Activated naive CD4-positive, alpha-beta T cell treated with anti-CD3 and anti-CD28 coated beads, Interleukin-2, amount 50 U/mL, for 16 hours (primary cell): ENCODE measurements around the gene SERGEF.

Source experiments
- DNase-seq: peaks from one replicate; pipeline ENCODE4 v3.0.0-alpha.2; 2020

The SERGEF gene

GRCh38 chr11:17767301-17767885 lies 245.5 kb downstream of the SERGEF start:
- no peak for DNase-seq

GRCh38 chr11:17766590-17766989 lies 246.3 kb downstream of the SERGEF start:
- DNase-seq: no peak

DNA sequence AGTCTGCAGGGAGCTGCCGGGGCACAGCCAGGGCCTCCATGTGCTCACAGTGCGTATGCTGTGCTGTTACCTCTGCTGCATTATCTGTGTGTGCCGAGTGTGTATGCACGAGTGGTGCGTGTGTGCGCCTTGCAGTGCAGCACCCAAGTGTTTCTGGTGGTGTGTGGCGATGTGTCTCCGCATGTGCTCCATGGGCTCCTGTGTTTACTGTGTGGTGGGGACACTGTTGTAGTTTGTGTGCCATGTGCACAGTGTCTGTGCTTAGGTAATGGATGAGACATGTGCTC lies 246.8 kb downstream of the SERGEF start:
- no peak for DNase-seq

GRCh38 chr11:17765356-17766072 lies 247.3 kb downstream of the SERGEF start:
- DNase-seq: no peak

- DNase-seq: no peak
These were observed 248.2 kb downstream of the SERGEF start for GRCh38 chr11:17764446-17765218.

DNA sequence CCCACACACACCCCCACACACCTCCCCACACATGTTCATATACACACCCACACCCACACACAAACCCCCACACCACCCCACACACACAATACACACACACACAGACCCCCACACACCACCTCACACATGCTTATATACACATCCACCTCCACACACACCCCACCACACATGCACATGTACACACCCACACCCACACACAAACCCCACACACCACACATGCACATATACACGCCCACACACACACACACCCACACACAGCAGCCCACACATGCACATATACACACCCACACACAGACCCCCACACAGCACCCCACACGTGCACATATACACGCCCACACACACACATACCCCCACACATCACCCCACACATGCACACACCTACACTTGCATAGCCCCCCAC lies 249.1 kb downstream of the SERGEF start:
- DNase-seq: no peak

DNA sequence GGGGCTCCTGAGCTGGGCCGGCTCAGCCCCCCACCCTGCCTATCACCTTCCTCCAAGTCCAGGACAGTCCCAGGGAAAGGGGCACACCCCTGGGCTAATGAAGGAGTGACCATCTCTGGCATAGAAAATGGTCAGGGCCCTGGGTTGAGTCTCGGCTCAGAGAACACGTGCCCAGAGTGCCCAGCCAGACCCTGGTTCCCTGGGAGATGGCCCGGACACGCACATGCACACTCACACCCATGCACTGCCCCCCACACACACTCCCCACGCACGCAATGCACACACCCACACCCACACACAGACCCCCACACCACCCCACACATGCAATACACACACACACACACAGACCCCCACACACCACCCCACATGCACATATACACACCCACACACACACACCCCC lies 249.6 kb downstream of the SERGEF start:
- no peak for DNase-seq

GRCh38 chr11:17762309-17762974 lies 250.4 kb downstream of the SERGEF start:
- DNase-seq: no peak

DNA sequence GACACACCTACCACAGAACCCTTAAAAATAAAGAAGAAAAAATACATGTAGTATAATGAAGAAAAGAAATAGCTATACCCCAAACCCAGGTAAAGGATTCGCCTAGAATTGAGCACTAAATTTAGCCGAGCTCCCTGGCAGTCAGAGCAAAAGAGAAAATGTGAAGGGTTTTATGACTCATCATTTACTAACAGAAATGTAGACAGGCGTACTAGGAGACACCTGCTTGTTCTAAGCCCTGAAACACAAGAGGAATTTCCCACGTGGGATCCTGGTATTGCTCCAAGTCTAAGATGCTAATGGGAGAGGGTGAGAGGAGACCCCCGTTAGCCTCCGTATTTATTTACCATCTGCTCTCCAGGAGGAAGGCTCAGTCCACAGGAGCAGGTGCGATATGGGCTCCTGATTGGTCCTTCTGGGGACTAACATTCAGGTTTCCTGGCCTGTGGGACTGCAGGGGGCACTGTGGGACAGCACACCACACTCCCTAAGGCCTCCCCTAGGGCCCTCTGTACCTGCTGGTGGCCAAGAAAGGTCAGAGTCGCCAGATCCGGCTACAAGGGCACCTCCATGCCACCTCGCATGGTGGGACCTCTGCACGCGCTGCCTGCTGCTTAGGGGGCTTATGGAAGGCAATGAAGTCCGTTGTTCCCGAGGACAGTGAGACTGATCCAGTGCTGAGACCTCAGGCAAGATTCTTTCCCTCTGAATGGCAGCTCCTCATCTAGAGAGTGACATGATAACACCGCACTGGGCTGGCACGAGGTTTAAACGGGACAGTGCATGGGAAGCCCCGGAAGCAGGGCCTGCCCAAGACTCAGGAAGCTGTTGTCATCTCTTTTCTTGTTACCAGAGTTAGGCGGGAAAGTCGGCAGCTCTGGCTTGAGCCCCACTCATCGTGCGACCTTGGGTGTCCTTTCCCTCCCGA lies 252.5 kb downstream of the SERGEF start:
- no peak for DNase-seq

DNA sequence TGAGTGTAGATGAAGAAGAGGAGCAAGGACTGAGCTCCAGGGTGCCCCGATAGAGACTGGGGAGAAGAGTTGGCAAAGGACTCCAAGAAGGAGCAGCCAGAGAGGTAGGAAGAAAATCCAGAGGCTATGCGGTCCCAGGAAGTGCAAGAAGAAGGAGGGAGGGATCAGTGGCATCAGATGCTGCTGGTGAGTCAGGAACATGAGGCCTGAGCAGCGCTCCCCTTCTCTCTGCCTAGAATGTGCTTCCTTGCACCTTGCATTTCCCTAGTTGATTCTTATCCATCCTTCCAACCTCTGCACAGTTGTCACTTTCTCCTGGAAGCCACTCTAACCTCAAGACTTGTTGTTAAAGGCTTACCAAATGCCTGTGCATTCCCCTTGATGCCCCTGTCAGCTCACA lies 257.0 kb downstream of the SERGEF start:
- no peak for DNase-seq

GRCh38 chr11:17753641-17754040 lies 259.2 kb downstream of the SERGEF start:
- no peak for DNase-seq

GRCh38 chr11:17753153-17753552 lies 259.7 kb downstream of the SERGEF start:
- DNase-seq: no peak

DNA sequence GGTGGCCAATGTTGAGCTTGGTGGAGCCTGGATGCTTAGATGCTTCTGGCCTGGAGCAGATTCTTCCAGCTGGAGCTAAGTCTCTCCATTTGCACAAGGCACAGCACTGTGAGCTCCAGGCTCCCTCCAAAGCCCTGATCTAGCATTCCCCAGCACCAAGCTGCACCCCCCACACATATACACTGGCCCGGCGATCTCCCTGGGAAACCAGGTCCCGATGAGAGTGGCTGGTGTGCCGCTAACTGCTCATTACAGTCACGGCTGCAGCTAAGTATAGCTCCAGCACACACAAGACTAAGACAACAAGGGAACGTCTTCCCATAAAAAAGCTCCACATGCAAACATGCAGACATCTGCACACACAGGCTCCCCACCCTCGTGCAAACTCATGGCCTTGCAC lies 260.7 kb downstream of the SERGEF start:
- no peak for DNase-seq

DNA sequence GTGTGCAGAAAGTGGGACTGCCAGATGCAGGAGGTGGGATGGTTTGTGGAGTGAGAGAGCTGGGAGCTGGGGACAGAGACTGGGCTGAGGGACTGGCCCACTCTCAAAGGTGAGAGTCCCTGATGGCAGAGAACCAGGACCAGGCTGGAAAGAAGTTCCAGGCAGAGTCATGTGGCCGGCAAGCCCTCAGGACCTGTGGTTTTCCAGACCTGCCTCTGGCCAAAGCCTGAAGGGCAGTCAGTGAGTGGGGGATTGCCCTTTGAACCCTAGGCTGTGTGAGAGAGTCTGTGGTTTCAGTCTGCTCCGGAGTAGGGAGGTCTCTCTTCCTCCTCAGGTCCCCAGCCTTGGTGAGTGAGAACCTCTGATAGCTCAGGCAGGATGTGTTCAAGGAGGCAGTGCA lies 261.3 kb downstream of the SERGEF start:
- DNase-seq: no peak

GRCh38 chr11:17750801-17751165 lies 262.1 kb downstream of the SERGEF start:
- DNase-seq: no peak

DNA sequence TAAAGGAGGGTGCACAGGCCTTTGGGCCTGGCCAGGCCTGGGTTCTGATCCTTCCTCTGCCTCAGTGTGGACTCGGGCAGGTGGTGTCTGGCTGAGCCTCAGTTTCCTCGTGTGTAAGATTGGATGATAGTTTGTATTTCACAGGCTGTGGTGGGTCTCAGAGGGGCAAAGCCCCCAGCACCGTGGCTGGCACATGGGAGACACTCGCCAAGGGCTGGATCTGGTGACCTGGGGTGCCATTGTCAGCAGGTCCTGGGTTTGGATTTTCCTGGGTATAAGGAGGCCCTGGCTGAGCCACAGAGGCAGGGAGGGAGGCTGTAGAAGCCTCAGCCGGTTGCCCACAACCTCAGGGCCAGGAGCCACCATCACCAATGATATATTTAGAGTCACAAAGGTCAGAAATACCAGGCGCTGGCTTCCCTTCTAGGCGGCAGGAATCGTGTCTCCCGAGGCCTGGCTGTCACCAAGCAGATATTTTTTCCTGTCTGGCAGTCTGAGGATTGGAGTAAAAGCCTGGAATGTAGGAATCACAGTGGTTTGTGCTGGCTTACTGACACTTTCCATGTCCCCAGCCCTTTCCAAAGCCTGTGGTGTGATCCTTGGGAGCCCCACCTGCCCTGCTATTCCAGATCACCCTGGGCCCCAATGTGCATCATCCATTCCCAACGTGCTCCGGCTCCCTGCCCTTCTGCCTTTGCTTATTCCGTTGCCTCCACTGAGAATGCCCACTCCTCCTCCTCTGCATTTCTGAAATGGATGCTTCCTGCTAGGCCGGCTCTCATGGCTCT lies 262.6 kb downstream of the SERGEF start:
- DNase-seq: no peak

GRCh38 chr11:17748761-17749721 lies 263.8 kb downstream of the SERGEF start:
- no peak for DNase-seq

- DNase-seq: no peak
These were observed 264.8 kb downstream of the SERGEF start for GRCh38 chr11:17748044-17748443.

GRCh38 chr11:17747131-17747955 lies 265.5 kb downstream of the SERGEF start:
- no peak for DNase-seq

GRCh38 chr11:17746096-17746495 lies 266.8 kb downstream of the SERGEF start:
- DNase-seq: no peak
